Natural killer cell (primary cell): ENCODE measurements around the gene SULT1E1. TPM values are rescaled to one million over a fixed set of nuclear protein-coding genes. Genes with fewer than 3 reads are reported as not detected.

ENCODE experiments used
- ATAC-seq, 3 donors: fragments of 150-1000 bp in 2 of 3; fragments of 200-7000 bp in 1 of 3; cut with Tn5 transposase; 1 replicate in 1 of 3; 2 replicates in 2 of 3; pipeline ENCODE4 v1.10.0; 2021; ENCODE audit warnings: mild to moderate bottlenecking in 2 of 3, moderate library complexity in 2 of 3
- DNase-seq, 2 donors: peaks; one replicate each; pipeline versions ENCODE4 v3.0.0 to v3.0.0-alpha.2; 2013 to 2021; ENCODE audit warnings: mixed read lengths in 1 of 2
- H3K27ac ChIP-seq: one replicate; pipeline ENCODE4 v1.5.1; 2013; ENCODE audit warnings: mild to moderate bottlenecking, low read length
- H3K27me3 ChIP-seq: one replicate; pipeline ENCODE4 v1.6.1; 2013; ENCODE audit warnings: low read length; ENCODE audit not compliant: control insufficient read depth, insufficient read depth
- H3K36me3 ChIP-seq: one replicate; pipeline ENCODE4 v1.6.1; 2013; ENCODE audit warnings: low read length; ENCODE audit not compliant: control insufficient read depth, insufficient read depth
- H3K4me1 ChIP-seq: one replicate; pipeline ENCODE4 v1.6.1; 2013; ENCODE audit warnings: low read length; ENCODE audit not compliant: control insufficient read depth, insufficient read depth
- H3K4me3 ChIP-seq: one replicate; pipeline ENCODE4 v1.5.1; 2013; ENCODE audit warnings: low read length
- H3K9me3 ChIP-seq: one replicate; pipeline ENCODE4 v1.6.1; 2013; ENCODE audit warnings: low read length; ENCODE audit not compliant: control insufficient read depth, insufficient read depth
- H3K27ac Mint-ChIP-seq, 2 donors: one replicate each; pipeline ENCODE4 v1.8.0; 2022; ENCODE audit warnings: mild to moderate bottlenecking in 2 of 2, mixed read lengths in 2 of 2, moderate library complexity in 1 of 2
- H3K27me3 Mint-ChIP-seq, 2 donors: one replicate each; pipeline ENCODE4 v1.8.0; 2022; ENCODE audit warnings: low read depth in 2 of 2, mixed read lengths in 2 of 2
- H3K36me3 Mint-ChIP-seq: one replicate; pipeline ENCODE4 v1.8.0; 2022; ENCODE audit warnings: mixed read lengths
- H3K4me1 Mint-ChIP-seq, 2 donors: one replicate each; pipeline ENCODE4 v1.8.0; 2022; ENCODE audit warnings: mixed read lengths in 2 of 2
- H3K4me3 Mint-ChIP-seq: one replicate; pipeline ENCODE4 v1.8.0; 2022; ENCODE audit warnings: mild to moderate bottlenecking, moderate library complexity, mixed read lengths
- H3K9me3 Mint-ChIP-seq, 2 donors: one replicate each; pipeline ENCODE4 v1.8.0; 2022; ENCODE audit warnings: mixed read lengths in 2 of 2
- CTCF ChIP-seq: fragments of 200-600 bp; IDR thresholded peaks from one replicate; pipeline ENCODE4 v1.8.0; 2022; ENCODE audit warnings: antibody characterized with exemption
- WGBS: methylation state at CpG from one replicate; pipeline ENCODE4 v1.1.7; 2013; ENCODE audit warnings: missing lambda C conversion rate; ENCODE audit not compliant: insufficient coverage; 5-methylcytosine and 5-hydroxymethylcytosine counted together
- intact Hi-C: fragments of 100-400 bp; cut with micrococcal nuclease; formaldehyde crosslinking; loops from one replicate; pipeline ENCODE4 v1.14.2; 2022
- total RNA-seq, 4 donors: library from RNA; stranded (reverse); fragments of 120-200 nt in 1 of 4; gene quantifications; one replicate each; pipeline versions ENCODE4 v1.2.3 to v1.2.4, GENCODE V29; 2013 to 2022

The SULT1E1 gene
- total RNA-seq, 3 donors from 2014 or later (not counting 1 experiment from before 2014, with no cell fraction given), result not detected

GRCh38 chr4:69881173-69881773 lies 21.3 kb upstream of the SULT1E1 start:
- Mint-ChIP-seq H3K4me1 (no peaks in the 10 kb centered on the region), H3K4me3 (no peak overlapping the region), H3K36me3 (no peaks in the 10 kb centered on the region), H3K27ac (no peak overlapping the region), H3K9me3 (no peaks in the 10 kb centered on the region), H3K27me3 (peaks cover 0 to 2% of the 10 kb centered on the region in 2 donors)
- Histone ChIP-seq H3K27me3 (no peaks in the 10 kb centered on the region), H3K27ac (no peak overlapping the region), H3K9me3 (no peaks in the 10 kb centered on the region), H3K36me3 (no peaks in the 10 kb centered on the region), H3K4me1 (no peaks in the 10 kb centered on the region), H3K4me3 (no peak overlapping the region)
- DNase-seq (peak in 1 of 2 donors; percentile 64), ATAC-seq (peak; percentile 84 to 98 (median 97))
- intact Hi-C loops, result loop anchor here (1.0 to 2.0 kb wide), 2 partner anchors 58 to 192 kb away; no protein-coding TSS in a partner anchor
- TF ChIP-seq CTCF, result peak; percentile 96

DNA sequence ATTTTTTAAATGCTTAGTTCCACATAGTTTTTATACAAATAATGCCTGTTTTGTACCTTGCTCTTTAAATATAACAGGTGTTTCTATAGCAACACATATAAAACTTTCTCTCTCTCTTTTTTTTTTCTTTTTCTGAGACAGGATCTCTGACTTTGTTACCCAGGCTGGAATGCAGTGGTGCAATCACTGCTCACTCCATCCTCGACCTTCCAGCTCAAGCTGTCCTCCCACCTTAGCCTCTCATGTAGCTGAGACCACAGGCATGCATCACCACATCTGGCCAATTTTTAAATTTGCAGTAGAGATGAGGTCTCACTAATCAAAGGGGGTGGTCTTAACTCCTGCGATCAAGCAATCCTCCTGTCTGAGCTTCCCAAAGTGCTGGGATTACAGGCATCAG lies 18.3 kb upstream of the SULT1E1 start:
- no peaks in the 10 kb centered on the region for H3K9me3 ChIP-seq
- Mint-ChIP-seq H3K4me1 (no peaks in the 10 kb centered on the region), H3K4me3 (no peak overlapping the region), H3K27me3 (peaks cover 0 to 2% of the 10 kb centered on the region in 2 donors), H3K27ac (no peak overlapping the region), H3K36me3 (no peaks in the 10 kb centered on the region), H3K9me3 (no peaks in the 10 kb centered on the region)
- intact Hi-C loops, result no loop called here
- no peaks in the 10 kb centered on the region for H3K4me1 ChIP-seq
- no peaks in the 10 kb centered on the region for H3K36me3 ChIP-seq
- ATAC-seq (no peak), DNase-seq (no peak)
- 77% methylated on average over 2 of the region's 2 CpGs for WGBS
- H3K27ac ChIP-seq, result no peak overlapping the region
- H3K4me3 ChIP-seq, result no peak overlapping the region
- TF ChIP-seq CTCF, result no peak
- H3K27me3 ChIP-seq, result no peaks in the 10 kb centered on the region

DNA sequence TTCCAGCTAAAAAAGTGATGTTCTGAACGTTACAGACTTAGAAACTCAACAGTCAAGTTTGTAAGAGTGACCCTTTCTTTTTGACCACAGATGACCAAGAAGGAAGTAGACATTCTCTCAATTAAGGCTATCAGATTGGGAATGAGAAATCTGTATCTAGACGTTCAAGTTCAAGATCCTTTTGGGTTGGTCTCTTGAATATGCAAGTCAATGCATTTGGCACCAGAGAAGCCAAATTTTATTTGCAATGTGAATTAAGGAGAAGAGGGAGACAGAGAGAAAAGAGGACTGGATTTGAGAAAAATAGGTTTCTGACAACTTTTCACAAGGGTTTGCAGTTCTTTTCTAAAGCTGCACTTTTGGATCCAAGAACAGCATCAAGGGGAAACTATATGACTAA lies 17.5 kb upstream of the SULT1E1 start:
- 33% methylated on average over 2 of the region's 2 CpGs for WGBS
- TF ChIP-seq CTCF, result no peak
- Histone ChIP-seq H3K9me3 (no peaks in the 10 kb centered on the region), H3K27ac (no peak overlapping the region), H3K4me1 (no peaks in the 10 kb centered on the region), H3K4me3 (no peak overlapping the region), H3K27me3 (no peaks in the 10 kb centered on the region), H3K36me3 (no peaks in the 10 kb centered on the region)
- intact Hi-C loops, result no loop called here
- Mint-ChIP-seq H3K4me3 (no peak overlapping the region), H3K4me1 (no peaks in the 10 kb centered on the region), H3K9me3 (no peaks in the 10 kb centered on the region), H3K36me3 (no peaks in the 10 kb centered on the region), H3K27me3 (peaks cover 0 to 4% of the 10 kb centered on the region in 2 donors), H3K27ac (no peak overlapping the region)
- ATAC-seq (no peak), DNase-seq (no peak)

DNA sequence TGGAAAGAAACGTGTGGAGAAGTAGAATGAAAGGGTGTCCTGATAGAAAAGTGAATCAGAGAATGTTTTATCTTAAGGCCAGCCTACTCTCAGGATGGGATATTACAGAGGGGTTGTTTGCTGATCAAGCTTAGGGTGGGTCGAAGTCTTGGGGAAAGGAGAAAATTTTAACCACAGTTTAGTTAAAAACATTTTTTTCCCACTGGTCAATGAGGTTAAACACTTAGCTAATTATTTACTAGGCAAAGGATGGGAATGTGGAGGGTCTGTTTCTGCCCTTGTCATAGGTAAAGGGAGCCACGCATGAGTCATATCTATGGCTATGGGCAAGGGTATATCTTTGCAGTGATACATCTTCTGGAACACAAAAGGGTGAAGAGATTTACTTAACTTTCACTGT lies 16.1 kb upstream of the SULT1E1 start:
- 85% methylated on average over 2 of the region's 3 CpGs for WGBS
- peaks cover 0 to 7% of the 10 kb centered on the region in 2 donors for H3K27me3 Mint-ChIP-seq
- no peaks in the 10 kb centered on the region for H3K36me3 Mint-ChIP-seq
- H3K4me3 Mint-ChIP-seq, result no peak overlapping the region
- ATAC-seq, result no peak
- Histone ChIP-seq H3K4me1 (no peaks in the 10 kb centered on the region), H3K36me3 (no peaks in the 10 kb centered on the region), H3K4me3 (no peak overlapping the region), H3K27ac (no peak overlapping the region), H3K9me3 (no peaks in the 10 kb centered on the region), H3K27me3 (no peaks in the 10 kb centered on the region)
- no peaks in the 10 kb centered on the region for H3K4me1 Mint-ChIP-seq
- no peak for TF ChIP-seq CTCF
- H3K9me3 Mint-ChIP-seq, result no peaks in the 10 kb centered on the region
- DNase-seq, result no peak
- no peak overlapping the region for H3K27ac Mint-ChIP-seq
- intact Hi-C loops, result no loop called here
